HepG2 (cell line): ENCODE measurements around the gene TEX14. TPM values are rescaled to one million over a fixed set of nuclear protein-coding genes. Genes with fewer than 3 reads are reported as not detected.

Experiments
- ARID2 ChIP-seq: sonication (generic); formaldehyde crosslinking; IDR thresholded peaks from 2 replicates; pipeline ENCODE4 v1.8.1; 2022; ENCODE audit warnings: mild to moderate bottlenecking, missing genetic modification reagents, borderline replicate concordance
- MAX ChIP-seq: IDR thresholded peaks from 2 replicates; pipeline ENCODE4 v1.6.1; 2012; ENCODE audit warnings: inconsistent platforms
- NR1H2 ChIP-seq: sonication (generic); formaldehyde crosslinking; IDR thresholded peaks from 2 replicates; pipeline ENCODE4 v1.8.1; 2022; ENCODE audit warnings: low read depth, missing genetic modification reagents, borderline replicate concordance
- THAP7 ChIP-seq: sonication (generic); formaldehyde crosslinking; IDR thresholded peaks from 2 replicates; pipeline ENCODE4 v1.8.1; 2023; ENCODE audit warnings: mild to moderate bottlenecking, missing genetic modification reagents
- TP53 ChIP-seq: sonication (generic); formaldehyde crosslinking; conservative IDR thresholded peaks from 2 replicates; pipeline ENCODE4 v1.4.0; 2020; ENCODE audit warnings: missing genetic modification reagents
- ZNF317 ChIP-seq: sonication (generic); formaldehyde crosslinking; IDR thresholded peaks from 2 replicates; pipeline ENCODE4 v1.5.0; 2020; ENCODE audit warnings: mild to moderate bottlenecking, missing genetic modification reagents
- ZNF496 ChIP-seq: sonication (generic); formaldehyde crosslinking; IDR thresholded peaks from 2 replicates; pipeline ENCODE4 v1.8.1; 2023; ENCODE audit warnings: mild to moderate bottlenecking, moderate library complexity, missing genetic modification reagents; ENCODE audit not compliant: insufficient replicate concordance
- ZNF513 ChIP-seq: sonication (generic); formaldehyde crosslinking; conservative IDR thresholded peaks from 2 replicates; pipeline ENCODE4 v1.5.0; 2020; ENCODE audit warnings: missing genetic modification reagents
- polyA plus RNA-seq, 8 experiments: library from polyadenylated mRNA; depleted of rRNA in 3 of 8; stranded (reverse) in 7 of 8; unstranded in 1 of 8; fragments of >200 nt; fragmentation: Illumina TruSeq in 4 of 8; extraction: Trizol in 4 of 8; gene quantifications; 2 replicates each; pipeline versions ENCODE4 v1.2.1 to v1.2.3, GENCODE V29; 2011 to 2016; ENCODE audit warnings: low read depth in 4 of 8, missing spikeins in 1 of 8, mixed read lengths in 1 of 8; ENCODE audit not compliant: insufficient read depth in 1 of 8
- total RNA-seq, 5 experiments: library from RNA; depleted of rRNA; stranded (reverse); fragments of >200 nt; fragmentation: Illumina TruSeq; extraction: Trizol; gene quantifications; 2 replicates each; pipeline ENCODE4 v1.2.3, GENCODE V29; 2016; ENCODE audit warnings: low read depth in 1 of 5

Gene TEX14
- total and polyA plus RNA-seq, 2 of the 13 experiments (the other 11 are each of a cell fraction or from before 2014, with no cell fraction given) = 0.04 to 0.07 TPM

- TF ChIP-seq THAP7 (CRISPR knock-in tag) = peak; percentile 23; the same call in 1 of the 2 replicates
- TF ChIP-seq ZNF317 (CRISPR knock-in tag) = peak; percentile 15; the same call in 1 of the 2 replicates
- no peak for TF ChIP-seq ZNF513 (CRISPR knock-in tag)
- no peak for TF ChIP-seq TP53 (CRISPR knock-in tag)
- TF ChIP-seq NR1H2 (CRISPR knock-in tag) = no peak
- no peak for TF ChIP-seq ARID2 (CRISPR knock-in tag)
- peak; percentile 67 for TF ChIP-seq MAX
- TF ChIP-seq ZNF496 = no peak
- TF ChIP-seq, all 625 proteins: peak for 133
Observed at GRCh38 chr17:58513965-58514769, 177.7 kb downstream of the TEX14 start, which contains the start of gene MTMR4 (continued).
